GM19463 (cell line): ENCODE results near the gene LRRC8B.
"Not testable (repeated sequence)": the region's sequence is repeated elsewhere in the genome, so short reads cannot be mapped to it uniquely, and the experiment has no call there.

Experiments
- ATAC-seq: cut with Tn5 transposase; IDR thresholded peaks from one replicate; pipeline ENCODE4 v1.9.1; 2021; ENCODE audit warnings: mild to moderate bottlenecking, moderate library complexity; ENCODE audit not compliant: unreplicated experiment

Gene LRRC8B

GRCh38 chr1:89578946-89579684, 54.5 kb downstream of the LRRC8B start:
- ATAC-seq = no peak

- no peak for ATAC-seq
Observed at GRCh38 chr1:89580036-89580435, 55.4 kb downstream of the LRRC8B start.

GRCh38 chr1:89581859-89582258, 57.2 kb downstream of the LRRC8B start:
- no peak for ATAC-seq

- ATAC-seq = no peak
Observed at GRCh38 chr1:89582571-89582970, 57.9 kb downstream of the LRRC8B start.

- ATAC-seq = no peak
Observed at GRCh38 chr1:89584211-89584610, 59.6 kb downstream of the LRRC8B start.

- ATAC-seq = no peak
Observed at GRCh38 chr1:89584781-89585180, 60.2 kb downstream of the LRRC8B start.

GRCh38 chr1:89587729-89588161, 63.1 kb downstream of the LRRC8B start:
- ATAC-seq = no peak

- no peak for ATAC-seq
Observed at GRCh38 chr1:89588480-89588879, 63.9 kb downstream of the LRRC8B start.

- no peak for ATAC-seq
Observed at GRCh38 chr1:89589515-89589914, 64.9 kb downstream of the LRRC8B start.

GRCh38 chr1:89590341-89591080, 65.9 kb downstream of the LRRC8B start:
- no peak for ATAC-seq

- ATAC-seq = not testable (repeated sequence)
Observed at GRCh38 chr1:89592861-89593302, 68.3 kb downstream of the LRRC8B start.

GRCh38 chr1:89594096-89594740, 69.6 kb downstream of the LRRC8B start:
- no peak for ATAC-seq

GRCh38 chr1:89596698-89597097, 72.1 kb downstream of the LRRC8B start:
- no peak for ATAC-seq

GRCh38 chr1:89598450-89599331, 74.1 kb downstream of the LRRC8B start:
- ATAC-seq = no peak

- ATAC-seq = no peak
Observed at GRCh38 chr1:89599332-89599630, 74.7 kb downstream of the LRRC8B start.

- no peak for ATAC-seq
Observed at GRCh38 chr1:89600451-89601224, 76.0 kb downstream of the LRRC8B start.

GRCh38 chr1:89602871-89603404, 78.3 kb downstream of the LRRC8B start:
- ATAC-seq = no peak

- no peak for ATAC-seq
Observed at GRCh38 chr1:89603651-89604413, 79.2 kb downstream of the LRRC8B start.

- ATAC-seq = no peak
Observed at GRCh38 chr1:89604414-89604735, 79.7 kb downstream of the LRRC8B start.
